NB4 (cell line): ENCODE measurements around the gene TMEM184B.

Source experiments
- DNase-seq: peaks from one replicate; pipeline ENCODE4 v3.0.0; 2010; ENCODE audit warnings: low read depth
- H3K4me3 ChIP-seq: one replicate; pipeline ENCODE4 v1.5.1; 2011; ENCODE audit warnings: mild to moderate bottlenecking, low read depth, low read length, moderate library complexity
- MAX ChIP-seq: IDR thresholded peaks from 2 replicates; pipeline ENCODE4 v1.6.1; 2011; ENCODE audit warnings: low read depth, low read length
- MYC ChIP-seq: IDR thresholded peaks from 2 replicates; pipeline ENCODE4 v1.6.1; 2011; ENCODE audit warnings: low read depth, low read length
- POLR2A ChIP-seq: IDR thresholded peaks from 2 replicates; pipeline ENCODE4 v1.6.1; 2011; ENCODE audit warnings: mild to moderate bottlenecking; ENCODE audit not compliant: insufficient read length; ENCODE audit errors: extremely low read depth
- TF ChIP-seq, protein P1 (sequence below): IDR thresholded peaks from one replicate; pipeline ENCODE4 v1.5.1; 2012; ENCODE audit warnings: low read depth, low read length

Gene TMEM184B

GRCh38 chr22:38249301-38249700 is 23.5 kb downstream of the TMEM184B start:
- DNase-seq: no peak
- no peak overlapping the region for H3K4me3 ChIP-seq
- TF ChIP-seq, protein P1, sequence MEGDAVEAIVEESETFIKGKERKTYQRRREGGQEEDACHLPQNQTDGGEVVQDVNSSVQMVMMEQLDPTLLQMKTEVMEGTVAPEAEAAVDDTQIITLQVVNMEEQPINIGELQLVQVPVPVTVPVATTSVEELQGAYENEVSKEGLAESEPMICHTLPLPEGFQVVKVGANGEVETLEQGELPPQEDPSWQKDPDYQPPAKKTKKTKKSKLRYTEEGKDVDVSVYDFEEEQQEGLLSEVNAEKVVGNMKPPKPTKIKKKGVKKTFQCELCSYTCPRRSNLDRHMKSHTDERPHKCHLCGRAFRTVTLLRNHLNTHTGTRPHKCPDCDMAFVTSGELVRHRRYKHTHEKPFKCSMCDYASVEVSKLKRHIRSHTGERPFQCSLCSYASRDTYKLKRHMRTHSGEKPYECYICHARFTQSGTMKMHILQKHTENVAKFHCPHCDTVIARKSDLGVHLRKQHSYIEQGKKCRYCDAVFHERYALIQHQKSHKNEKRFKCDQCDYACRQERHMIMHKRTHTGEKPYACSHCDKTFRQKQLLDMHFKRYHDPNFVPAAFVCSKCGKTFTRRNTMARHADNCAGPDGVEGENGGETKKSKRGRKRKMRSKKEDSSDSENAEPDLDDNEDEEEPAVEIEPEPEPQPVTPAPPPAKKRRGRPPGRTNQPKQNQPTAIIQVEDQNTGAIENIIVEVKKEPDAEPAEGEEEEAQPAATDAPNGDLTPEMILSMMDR: no peak
- TF ChIP-seq POLR2A (no peak), MAX (no peak), MYC (no peak)

- no peak for DNase-seq
- no peak overlapping the region for H3K4me3 ChIP-seq
- no peak for TF ChIP-seq MAX
- no peak for TF ChIP-seq POLR2A
- no peak for TF ChIP-seq MYC
- TF ChIP-seq, protein P1: no peak
Measured at GRCh38 chr22:38248280-38248679, 24.5 kb downstream of the TMEM184B start.

GRCh38 chr22:38247713-38248112 is 25.1 kb downstream of the TMEM184B start:
- no peak overlapping the region for H3K4me3 ChIP-seq
- TF ChIP-seq, protein P1: no peak
- TF ChIP-seq MAX (no peak), POLR2A (no peak), MYC (no peak)
- no peak for DNase-seq

DNA sequence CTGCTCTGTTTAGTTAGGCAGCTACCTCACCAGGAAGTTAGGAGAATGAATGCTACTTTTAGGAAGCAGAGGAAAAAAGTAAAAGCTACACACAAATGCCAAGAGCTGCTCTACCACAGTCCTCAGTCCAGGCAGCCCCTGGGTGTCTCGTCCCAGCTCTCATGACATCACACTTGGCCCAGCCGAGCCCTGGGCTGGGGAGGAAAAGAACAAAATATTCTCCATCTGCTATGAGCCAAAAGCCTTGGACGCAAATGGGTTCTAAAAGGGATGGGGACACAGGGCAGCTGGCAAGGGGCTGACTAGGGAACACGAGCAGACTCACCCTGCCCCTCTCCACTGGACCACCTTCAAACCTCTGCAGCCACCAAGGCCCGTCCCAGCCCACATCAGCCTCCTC is 26.1 kb downstream of the TMEM184B start:
- H3K4me3 ChIP-seq: no peak overlapping the region
- TF ChIP-seq MAX (no peak), MYC (no peak), POLR2A (no peak)
- TF ChIP-seq, protein P1: no peak
- no peak for DNase-seq

- H3K4me3 ChIP-seq: no peak overlapping the region
- no peak for DNase-seq
- TF ChIP-seq MAX (no peak), MYC (no peak), POLR2A (no peak)
- TF ChIP-seq, protein P1: no peak
Measured at GRCh38 chr22:38246046-38246658, 26.7 kb downstream of the TMEM184B start.

DNA sequence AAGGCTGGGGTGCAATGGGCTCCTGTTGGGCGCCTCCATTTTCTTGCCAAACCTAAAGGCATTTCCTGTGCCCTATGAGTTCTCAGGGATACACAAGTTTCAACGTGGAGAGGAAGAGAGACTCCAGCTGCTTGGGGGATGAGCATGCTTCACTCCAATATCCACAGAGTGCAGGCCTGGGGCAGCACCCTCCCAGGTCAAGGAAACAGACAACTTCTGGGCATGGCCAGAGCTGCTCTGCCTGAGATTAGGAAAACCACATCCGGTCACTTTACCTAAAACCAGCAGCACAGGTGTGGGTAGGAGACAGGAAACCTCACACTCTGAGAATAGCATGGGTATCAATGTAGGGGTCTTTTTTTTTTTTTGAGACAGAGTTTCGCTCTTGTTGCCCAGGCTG is 28.7 kb downstream of the TMEM184B start:
- DNase-seq: no peak
- no peak overlapping the region for H3K4me3 ChIP-seq
- TF ChIP-seq POLR2A (no peak), MAX (no peak), MYC (no peak)
- TF ChIP-seq, protein P1: no peak
